CD4-positive, alpha-beta T cell treated with Interleukin-4 for 1 hour (primary cell): ENCODE measurements around the gene ROBO1.

Source experiments
- DNase-seq, 2 donors: peaks; one replicate each; pipeline ENCODE4 v3.0.0-alpha.2; 2020 to 2022

The ROBO1 gene

DNA sequence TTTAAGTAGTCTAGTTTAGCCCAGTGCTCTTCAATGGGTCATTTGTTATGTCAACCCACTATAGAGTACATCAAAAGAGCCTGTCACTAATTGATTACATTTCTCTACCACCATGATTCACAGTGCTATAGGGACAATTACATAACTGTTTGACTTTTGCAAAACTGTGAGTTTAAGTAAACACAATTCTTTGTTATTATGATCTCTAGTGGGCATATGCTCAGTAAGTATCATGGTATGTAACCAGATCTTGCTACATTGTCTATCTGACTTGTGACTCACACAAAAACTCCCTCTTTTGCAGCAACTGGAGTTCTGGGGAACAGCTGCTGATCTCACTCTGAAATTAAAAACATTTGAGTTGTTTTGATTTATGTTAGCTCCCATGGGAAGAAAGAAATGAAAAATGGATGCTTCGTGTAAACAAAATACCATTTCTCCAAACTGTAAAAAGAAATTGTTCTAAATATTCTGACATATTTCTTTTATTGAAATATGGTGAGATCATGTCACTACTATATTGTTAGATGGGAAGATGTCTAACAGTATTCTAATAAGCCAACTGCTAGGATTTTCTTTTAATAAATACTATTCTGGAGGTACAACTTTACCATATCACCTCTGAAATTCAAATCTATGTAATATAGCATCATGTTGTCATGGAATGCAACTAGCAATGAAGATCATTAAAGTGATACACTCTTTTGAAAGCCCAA is 470.4 kb downstream of the ROBO1 start:
- DNase-seq = no peak

- DNase-seq = no peak
Measured at GRCh38 chr3:79286882-79287281, 480.9 kb downstream of the ROBO1 start.

- DNase-seq = no peak
Measured at GRCh38 chr3:79285871-79286270, 481.9 kb downstream of the ROBO1 start.

DNA sequence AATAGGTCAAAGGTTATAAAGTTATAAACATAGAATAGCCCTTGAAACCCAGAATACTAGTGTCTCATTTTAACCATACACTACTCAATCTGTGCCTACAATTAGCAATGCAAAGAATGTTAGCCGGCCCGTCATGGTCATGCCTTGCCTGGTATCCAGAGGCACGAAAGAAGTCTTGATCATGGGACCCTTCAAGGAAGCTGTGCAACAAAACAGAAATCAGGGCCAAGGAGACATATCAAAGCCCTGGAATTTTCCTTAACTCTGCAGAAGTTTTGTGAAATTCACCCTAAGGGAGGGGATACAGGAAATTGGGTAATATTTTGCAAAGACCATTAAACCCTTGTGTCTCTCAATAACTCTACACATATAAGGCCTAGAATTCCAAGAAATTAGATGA is 482.4 kb downstream of the ROBO1 start:
- DNase-seq = no peak

GRCh38 chr3:79284781-79285180 is 483.0 kb downstream of the ROBO1 start:
- no peak for DNase-seq

DNA sequence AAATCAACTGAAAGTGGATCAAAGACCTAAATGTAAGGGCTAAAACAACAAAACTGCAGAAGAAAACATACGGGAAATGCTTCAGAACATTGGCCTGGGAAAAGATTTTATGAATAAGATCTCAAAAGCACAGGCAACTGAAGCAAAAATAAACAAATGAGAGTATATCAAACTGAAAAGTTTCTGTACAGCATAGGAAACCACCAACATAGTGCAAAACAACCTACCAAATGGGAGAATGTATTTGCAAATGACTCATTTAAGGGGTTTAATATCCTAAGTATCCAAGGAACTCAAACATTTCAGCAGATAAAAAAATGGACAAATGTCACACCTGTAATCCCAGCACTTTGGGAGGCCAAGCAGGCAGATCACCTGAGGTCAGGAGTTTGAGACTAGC is 489.1 kb downstream of the ROBO1 start:
- DNase-seq = no peak

GRCh38 chr3:79268422-79268821 is 499.4 kb downstream of the ROBO1 start:
- DNase-seq = no peak

- no peak for DNase-seq
Measured at GRCh38 chr3:79264892-79265291, 502.9 kb downstream of the ROBO1 start.

- no peak for DNase-seq
Measured at GRCh38 chr3:79263423-79263822, 504.4 kb downstream of the ROBO1 start.

DNA sequence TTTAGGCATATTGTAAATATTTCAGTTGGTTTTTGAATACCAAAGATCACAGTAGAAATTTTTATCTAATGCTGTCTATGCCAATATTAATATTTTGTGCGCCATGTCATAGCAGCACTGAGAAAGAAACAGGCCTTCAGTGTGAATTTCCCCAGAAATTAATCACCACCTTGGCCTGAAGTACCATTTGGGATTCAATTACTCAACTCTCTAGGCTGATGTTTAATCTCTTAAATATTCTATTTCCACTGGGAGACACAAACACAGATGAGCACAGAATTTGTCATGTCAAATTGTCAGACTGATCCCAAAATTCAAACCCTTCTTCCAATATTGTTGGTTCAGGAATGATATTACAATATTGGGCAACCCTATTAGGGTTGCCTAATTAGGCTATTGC is 509.3 kb downstream of the ROBO1 start:
- no peak for DNase-seq

- no peak for DNase-seq
Measured at GRCh38 chr3:79257791-79258190, 510.0 kb downstream of the ROBO1 start.

- no peak for DNase-seq
Measured at GRCh38 chr3:79255702-79256101, 512.1 kb downstream of the ROBO1 start.

DNA sequence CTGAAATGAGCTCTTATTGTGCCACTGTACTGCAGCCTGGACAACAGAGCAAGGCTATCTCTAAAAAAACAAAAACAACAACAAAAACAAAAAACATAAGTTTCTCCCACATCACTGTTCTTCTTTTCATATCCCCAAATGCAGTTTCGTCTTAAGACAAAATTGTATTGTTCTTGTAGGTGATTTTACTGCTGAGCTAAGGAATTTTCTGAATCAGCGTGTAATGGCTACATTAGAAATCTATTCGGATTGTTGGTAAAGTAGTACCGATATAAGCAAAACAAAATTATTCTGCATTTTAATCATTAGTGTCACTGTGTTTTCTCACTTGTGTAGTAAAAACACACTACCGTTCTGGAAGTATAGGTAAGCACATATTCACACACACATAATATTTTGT is 512.5 kb downstream of the ROBO1 start:
- no peak for DNase-seq

DNA sequence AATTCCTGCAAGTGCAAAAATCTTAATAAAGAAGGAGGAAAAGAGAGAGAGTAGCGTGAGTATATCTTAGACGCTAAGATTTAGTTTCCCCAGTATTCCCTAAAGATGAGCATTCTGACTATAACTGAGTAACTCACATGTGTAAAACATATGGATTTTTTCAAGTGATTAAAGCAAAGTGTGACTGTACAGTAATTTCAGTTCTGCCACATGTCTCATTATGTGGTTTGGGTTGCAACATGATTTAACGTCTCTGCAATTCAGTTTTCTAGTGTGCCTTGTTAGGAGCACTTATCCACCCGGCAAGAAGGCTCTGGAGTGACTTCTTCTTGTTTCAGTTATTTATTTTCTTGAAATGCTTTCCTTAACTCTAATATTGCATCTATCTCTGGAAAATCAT is 514.1 kb downstream of the ROBO1 start:
- no peak for DNase-seq

DNA sequence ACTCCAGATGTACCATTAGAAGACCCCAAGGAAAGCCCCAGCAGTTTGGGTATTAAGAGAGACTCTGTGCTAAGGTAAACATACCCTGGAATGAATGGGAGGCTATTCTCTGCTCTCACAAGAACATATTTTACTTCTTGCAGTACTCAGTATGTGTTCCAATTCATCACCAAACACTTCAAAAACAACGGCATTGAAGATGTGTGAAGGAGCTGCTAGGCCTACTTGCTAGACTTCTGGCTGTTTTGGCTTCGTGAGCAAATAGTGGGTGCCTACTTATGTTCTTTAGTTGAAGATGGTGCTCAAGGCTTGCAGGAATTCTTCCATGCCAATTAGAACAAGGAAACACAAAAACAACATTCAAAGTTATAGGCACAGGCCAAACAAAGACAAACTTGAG is 514.5 kb downstream of the ROBO1 start:
- DNase-seq = no peak

- DNase-seq = no peak
Measured at GRCh38 chr3:79250746-79251145, 517.1 kb downstream of the ROBO1 start.

DNA sequence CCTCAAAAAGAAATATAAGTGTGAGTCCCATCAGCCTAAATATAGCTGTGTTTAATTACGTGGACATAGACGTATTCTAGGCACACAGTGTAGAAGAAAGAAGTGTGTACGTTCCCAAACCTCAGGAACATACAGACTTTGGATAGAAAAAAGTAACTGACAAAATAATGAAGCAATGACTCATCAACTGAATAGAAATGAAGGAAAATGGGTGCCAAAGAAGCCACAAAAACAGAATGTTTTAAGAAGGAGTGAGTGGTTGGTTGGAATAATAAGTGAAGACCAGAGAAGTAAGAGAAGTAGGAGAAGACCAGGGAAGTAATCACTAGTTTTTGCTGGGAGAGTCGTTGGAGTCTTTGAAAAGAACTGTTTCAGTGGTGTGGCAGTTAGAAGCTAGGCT is 518.1 kb downstream of the ROBO1 start:
- no peak for DNase-seq

DNA sequence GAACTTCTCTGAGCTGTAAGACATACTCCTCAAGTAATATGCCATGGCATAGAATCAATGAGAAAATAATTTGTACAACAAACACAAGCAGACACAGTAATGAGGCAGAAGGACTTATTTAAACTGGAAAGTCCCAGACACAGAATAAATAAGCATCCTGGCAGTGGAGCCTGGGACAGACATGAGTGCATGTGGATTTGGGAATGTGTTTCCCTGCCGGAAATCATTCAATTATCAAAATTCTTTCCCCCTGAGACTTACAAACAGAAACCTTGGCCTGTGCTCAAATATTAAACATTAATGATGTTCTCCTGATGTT is 520.1 kb downstream of the ROBO1 start:
- DNase-seq = no peak

DNA sequence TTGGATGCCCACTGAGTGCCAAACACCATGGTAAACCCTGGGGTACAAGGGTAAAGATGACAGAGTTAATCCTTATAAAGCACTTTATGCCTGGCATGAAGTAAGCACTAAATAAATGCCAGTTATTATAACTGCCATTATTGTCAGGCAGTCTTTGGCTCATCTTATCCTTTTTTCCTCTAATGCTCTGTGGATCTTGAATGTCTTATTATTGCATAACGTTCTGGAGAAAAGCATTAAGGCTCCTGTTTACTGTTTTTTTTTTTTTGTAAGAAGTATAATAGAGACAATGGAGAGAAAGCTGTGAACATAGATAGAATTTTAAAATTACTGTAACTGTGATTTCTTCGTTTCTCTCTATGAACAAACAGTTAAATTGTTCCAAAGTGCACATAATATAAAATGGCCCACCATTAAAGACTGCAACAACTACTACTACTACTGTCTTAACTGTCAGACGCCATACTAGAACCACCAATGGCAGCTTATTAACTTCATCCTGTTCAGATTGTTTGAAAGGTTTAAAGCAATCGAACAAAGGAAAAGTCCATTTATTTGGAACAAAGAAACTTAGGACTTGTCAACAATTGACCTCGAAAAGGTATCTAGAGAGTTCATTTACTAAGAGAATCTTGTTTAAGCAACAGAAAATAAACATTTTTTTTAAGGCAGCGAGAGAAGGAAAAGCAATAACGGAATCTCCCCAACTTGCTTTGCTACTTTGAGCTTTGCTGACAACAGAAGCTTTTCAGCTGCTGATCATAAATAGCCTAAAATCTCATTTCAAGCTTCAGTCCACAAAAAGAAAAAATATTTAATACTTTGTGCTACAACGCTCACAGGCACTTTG is 520.7 kb downstream of the ROBO1 start:
- DNase-seq = no peak

GRCh38 chr3:79245284-79246138 is 522.3 kb downstream of the ROBO1 start:
- DNase-seq = no peak

DNA sequence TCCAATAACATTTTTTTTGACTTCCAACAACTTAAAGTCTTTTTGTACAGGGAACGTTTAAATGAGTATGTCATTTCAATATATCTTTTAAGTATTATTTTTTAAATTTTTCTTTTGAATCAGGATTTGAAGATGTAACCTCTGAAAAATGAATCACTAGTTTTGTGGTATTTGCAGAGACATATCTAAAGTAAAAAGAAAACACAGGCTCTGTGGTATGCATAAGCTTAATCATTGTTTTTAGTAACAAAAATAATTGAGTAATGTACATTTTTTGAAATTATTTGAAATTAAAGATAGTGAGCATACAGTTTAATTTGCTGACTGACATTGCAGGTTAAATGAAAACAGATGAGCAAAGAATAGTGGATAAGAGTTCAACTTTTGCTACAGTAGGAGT is 531.3 kb downstream of the ROBO1 start:
- DNase-seq = no peak

DNA sequence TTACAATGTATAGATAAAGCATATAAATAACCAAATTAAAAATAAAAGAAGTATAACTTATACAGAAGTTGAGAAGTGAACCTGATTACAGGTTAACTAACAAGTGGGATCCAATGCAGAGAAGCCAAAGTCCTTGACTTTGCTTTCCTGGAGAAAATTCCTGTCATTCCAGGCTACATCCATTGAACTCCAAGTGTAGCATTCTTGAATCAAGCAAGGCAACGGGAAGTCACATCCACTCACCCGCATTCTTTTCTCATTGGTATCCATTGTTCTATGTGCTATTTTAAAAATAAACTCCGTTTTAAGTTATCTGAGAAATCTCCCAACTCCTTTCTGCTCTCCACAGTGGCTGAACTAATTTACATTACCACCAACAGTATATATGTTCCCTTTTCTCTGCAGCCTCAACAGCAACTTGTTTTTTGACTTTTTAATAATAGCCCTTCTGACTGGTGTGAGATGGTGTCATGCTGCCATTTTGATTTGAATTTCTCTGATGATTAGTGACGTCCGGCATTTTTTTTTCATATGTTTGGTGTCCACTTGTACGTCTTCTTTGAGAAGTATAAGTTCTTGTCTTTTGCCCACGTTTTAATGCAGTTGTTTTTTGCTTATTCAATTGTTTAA is 534.3 kb downstream of the ROBO1 start:
- no peak for DNase-seq

DNA sequence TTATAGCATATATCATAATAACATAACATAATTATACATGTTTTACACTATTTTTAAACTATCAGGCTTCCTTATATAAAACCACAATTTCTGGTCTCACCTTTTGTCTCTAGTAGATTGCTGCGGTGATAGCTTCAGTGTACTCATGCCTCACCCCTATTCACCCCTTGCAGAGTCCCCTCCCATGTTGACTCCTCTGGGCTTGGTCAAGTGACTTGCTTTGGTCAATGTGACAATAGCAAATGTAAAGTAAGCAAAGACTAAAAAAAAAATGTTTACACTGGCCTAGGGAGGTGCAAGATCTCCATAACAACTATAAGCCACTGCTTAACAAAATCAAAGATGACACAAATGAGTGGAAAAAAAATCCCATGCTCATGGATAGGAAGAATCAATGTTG is 537.5 kb downstream of the ROBO1 start:
- no peak for DNase-seq
